ENCODE data around the gene GTSE1.
"Not testable (repeated sequence)": the region's sequence is repeated elsewhere in the genome, so short reads cannot be mapped to it uniquely, and the experiment has no call there.

GTSE1 gene

DNA sequence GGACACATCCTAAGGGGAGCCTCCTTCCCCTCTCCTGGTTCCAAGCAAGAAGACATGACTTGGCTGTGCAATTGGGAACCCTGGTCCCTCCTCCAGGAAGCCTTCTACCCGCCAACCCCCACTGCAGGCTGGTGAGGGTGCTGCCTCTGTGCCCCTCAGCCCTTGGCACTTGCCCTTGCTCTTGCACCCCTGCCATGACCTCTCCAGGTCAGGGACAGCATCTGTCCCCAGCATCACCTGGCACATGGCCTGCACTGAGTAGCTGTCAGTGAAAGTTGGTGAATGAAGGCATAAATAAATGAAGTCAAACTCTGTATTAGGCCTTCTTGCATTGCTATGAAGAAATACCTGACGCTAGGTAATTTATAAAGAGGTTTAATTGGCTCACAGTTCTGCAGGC, 1.9 kb upstream of the GTSE1 start:
- no peak for DNase-seq (ENCODE audit: low spot score)

GRCh38 chr22:46295277-46295971, 1.2 kb upstream of the GTSE1 start:
- no peak for DNase-seq (ENCODE audit: low spot score)

DNA sequence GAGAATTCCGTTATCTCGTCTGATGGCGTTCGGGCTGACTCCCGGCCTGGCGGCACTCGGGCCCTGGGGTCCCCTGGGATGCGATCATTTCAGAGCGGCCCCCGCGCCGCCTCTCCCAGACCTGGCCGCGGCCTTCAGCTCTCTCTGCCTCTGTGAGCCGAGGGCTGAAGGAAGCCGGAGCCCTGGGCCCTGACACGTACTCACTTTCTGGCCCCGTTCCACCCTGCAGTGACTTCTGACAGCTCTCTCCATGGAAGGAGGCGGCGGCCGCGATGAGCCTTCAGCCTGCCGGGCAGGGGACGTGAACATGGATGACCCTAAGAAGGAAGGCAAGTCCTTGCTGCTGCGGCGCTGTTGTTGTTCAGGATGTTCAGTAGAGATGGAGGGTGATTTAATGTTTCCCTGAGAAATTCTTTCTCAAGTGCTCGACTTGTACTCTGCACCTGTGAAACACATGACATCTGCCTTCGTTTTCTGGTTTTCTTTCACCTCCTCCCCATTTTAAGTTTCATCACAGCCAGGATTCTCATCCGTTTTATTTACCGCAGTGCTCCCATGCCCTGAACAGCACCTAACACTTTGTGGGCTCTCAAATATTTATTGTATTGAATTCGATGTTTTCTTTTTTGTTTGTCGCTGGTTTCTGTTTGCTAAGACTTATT, 612 bp downstream of the GTSE1 start:
- DNase-seq (ENCODE audit: low spot score): peak; percentile 77

- DNase-seq (ENCODE audit: low spot score): no peak
These were observed 2.4 kb downstream of the GTSE1 start for GRCh38 chr22:46299101-46299500.

GRCh38 chr22:46300491-46300890, 3.8 kb downstream of the GTSE1 start:
- no peak for DNase-seq (ENCODE audit: low spot score)

- no peak for DNase-seq (ENCODE audit: low spot score)
These were observed 6.8 kb downstream of the GTSE1 start for GRCh38 chr22:46303347-46303965.

DNA sequence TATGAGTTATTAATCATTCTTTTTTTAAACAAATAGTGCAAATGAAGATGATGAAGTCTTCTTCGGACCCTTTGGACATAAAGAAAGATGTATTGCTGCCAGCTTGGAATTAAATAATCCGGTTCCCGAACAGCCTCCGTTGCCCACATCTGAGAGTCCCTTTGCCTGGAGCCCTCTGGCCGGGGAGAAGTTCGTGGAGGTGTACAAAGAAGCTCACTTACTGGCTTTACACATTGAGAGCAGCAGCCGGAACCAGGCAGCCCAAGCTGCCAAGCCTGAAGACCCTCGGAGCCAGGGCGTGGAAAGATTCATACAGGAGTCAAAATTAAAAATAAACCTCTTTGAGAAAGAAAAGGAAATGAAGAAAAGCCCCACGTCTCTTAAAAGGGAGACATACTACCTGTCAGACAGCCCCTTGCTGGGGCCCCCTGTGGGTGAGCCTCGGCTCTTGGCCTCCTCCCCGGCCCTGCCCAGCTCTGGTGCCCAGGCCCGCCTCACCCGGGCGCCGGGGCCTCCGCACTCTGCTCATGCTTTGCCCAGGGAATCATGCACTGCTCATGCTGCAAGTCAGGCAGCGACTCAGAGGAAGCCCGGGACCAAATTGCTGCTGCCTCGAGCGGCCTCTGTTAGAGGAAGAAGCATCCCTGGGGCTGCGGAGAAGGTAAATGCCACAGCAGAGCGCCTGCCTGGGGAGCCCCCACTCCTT, 11.8 kb downstream of the GTSE1 start:
- no peak for DNase-seq (ENCODE audit: low spot score)

- no peak for DNase-seq (ENCODE audit: low spot score)
These were observed 12.9 kb downstream of the GTSE1 start for GRCh38 chr22:46309526-46310085.

- no peak for DNase-seq (ENCODE audit: low spot score)
These were observed 15.4 kb downstream of the GTSE1 start for GRCh38 chr22:46312056-46312455.

- not testable (repeated sequence) for DNase-seq (ENCODE audit: low spot score)
These were observed 16.2 kb downstream of the GTSE1 start for GRCh38 chr22:46312848-46313247.

- DNase-seq (ENCODE audit: low spot score): no peak
These were observed 19.3 kb downstream of the GTSE1 start for GRCh38 chr22:46315976-46316375.

GRCh38 chr22:46317646-46318045, 21.0 kb downstream of the GTSE1 start:
- no peak for DNase-seq (ENCODE audit: low spot score)

GRCh38 chr22:46318576-46318975, 21.9 kb downstream of the GTSE1 start:
- no peak for DNase-seq (ENCODE audit: low spot score)

GRCh38 chr22:46319319-46319718, 22.6 kb downstream of the GTSE1 start:
- no peak for DNase-seq (ENCODE audit: low spot score)

- DNase-seq (ENCODE audit: low spot score): no peak
These were observed 23.6 kb downstream of the GTSE1 start for GRCh38 chr22:46320166-46320710.

- DNase-seq (ENCODE audit: low spot score): no peak
These were observed 24.2 kb downstream of the GTSE1 start for GRCh38 chr22:46320716-46321386.

GRCh38 chr22:46322711-46323110, 26.0 kb downstream of the GTSE1 start:
- no peak for DNase-seq (ENCODE audit: low spot score)

DNA sequence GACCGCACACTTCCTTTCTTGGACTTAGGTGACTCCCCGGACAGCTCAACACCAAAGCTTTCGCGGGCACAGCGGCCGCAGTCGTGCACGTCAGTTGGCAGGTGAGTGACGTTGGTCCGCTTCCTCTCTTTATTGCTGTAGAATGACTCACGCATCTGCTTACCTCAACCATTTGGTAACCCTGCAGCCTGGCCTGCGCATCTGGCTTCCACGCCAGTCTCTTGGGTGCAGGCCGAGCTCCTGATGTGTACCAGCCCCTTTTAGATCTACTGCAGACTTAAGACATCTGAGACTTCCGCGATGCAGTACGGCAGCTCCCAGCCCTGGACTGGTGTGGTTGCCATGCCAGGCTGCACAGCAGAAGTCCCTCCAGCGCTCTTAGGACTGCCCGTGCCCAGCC, 26.5 kb downstream of the GTSE1 start:
- DNase-seq (ENCODE audit: low spot score): no peak

DNA sequence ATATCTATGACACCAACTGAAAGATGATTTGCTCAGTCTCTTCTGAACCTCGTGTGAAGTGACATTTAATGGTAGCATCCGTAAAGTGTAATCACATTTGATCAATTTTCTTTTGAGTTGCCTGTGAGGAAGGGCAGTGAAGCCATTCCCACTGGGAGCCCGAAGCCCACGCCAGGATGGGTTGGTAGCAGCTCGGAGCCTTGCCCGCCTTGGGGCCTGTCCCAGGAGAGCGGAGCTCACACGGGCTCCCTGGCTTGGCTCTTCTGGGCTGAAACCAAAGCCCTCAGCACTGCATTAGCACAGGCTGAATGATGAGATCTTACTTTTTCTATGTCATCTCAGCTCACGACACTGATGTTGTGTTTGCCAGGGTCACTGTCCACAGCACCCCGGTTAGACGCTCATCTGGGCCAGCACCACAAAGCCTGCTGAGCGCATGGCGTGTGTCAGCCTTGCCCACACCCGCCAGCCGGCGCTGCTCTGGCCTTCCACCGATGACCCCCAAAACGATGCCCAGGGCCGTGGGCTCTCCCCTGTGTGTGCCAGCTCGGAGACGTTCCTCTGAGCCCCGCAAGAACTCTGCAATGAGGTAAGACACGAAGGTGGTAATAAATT, 29.5 kb downstream of the GTSE1 start:
- no peak for DNase-seq (ENCODE audit: low spot score)

- no peak for DNase-seq (ENCODE audit: low spot score)
These were observed 31.2 kb downstream of the GTSE1 start for GRCh38 chr22:46327691-46328465.
